Adrenal gland (tissue), 5 donors: Measurements from ENCODE around the gene RNF123.

ENCODE experiments used
- CTCF ChIP-seq, 6 experiments: fragments of 450-650 bp in 4 of 6; fragments of 200-600 bp in 2 of 6; sonication (generic) in 1 of 6; IDR thresholded peaks; 1 replicate in 5 of 6; 2 replicates in 1 of 6; pipeline versions ENCODE4 v1.5.1 to v1.8.0; 2016 to 2021; ENCODE audit warnings: antibody characterized with exemption in 6 of 6, mild to moderate bottlenecking in 2 of 6, moderate library complexity in 1 of 6
- POLR2A ChIP-seq, 2 donors: fragments of 450-650 bp; IDR thresholded peaks; one replicate each; pipeline ENCODE4 v1.6.1; 2017; ENCODE audit warnings: antibody characterized with exemption in 2 of 2, mild to moderate bottlenecking in 2 of 2, moderate library complexity in 1 of 2
- donor health status: DM: no; HTN: no; CAD: no.

GRCh38 chr3:49654176-49654825, 35.1 kb upstream of the RNF123 start:
- no peak for TF ChIP-seq POLR2A (IDR thresholded peaks at IDR 0.05)
- no peak for TF ChIP-seq CTCF (IDR thresholded peaks at IDR 0.05)
